ENCODE results near the gene SMYD3.

GRCh38 chr1:246041360-246041759 is 465.7 kb downstream of the SMYD3 start:
- TF ChIP-seq CTCF (IDR thresholded peaks at IDR 0.05; ENCODE audit: poor library complexity, severe bottlenecking) (no peak), POLR2AphosphoS5 (IDR thresholded peaks at IDR 0.05) (no peak), TAF1 (IDR thresholded peaks at IDR 0.05; ENCODE audit: low read depth) (no peak), EZH2 (IDR thresholded peaks at IDR 0.05; ENCODE audit: borderline replicate concordance, insufficient read depth, low read length, poor library complexity, severe bottlenecking) (no peak), MXI1 (conservative IDR thresholded peaks at IDR 0.05; ENCODE audit: poor library complexity, severe bottlenecking) (no peak), EP300 (conservative IDR thresholded peaks at IDR 0.05; ENCODE audit: poor library complexity, severe bottlenecking) (no peak), RAD21 (conservative IDR thresholded peaks at IDR 0.05) (no peak), REST (IDR thresholded peaks at IDR 0.05; ENCODE audit: borderline replicate concordance) (no peak), SMC3 (conservative IDR thresholded peaks at IDR 0.05; ENCODE audit: poor library complexity) (no peak)

Data from neural cell (in vitro differentiated cells).